ENCODE measurements around the gene TSFM. TPM values are rescaled to one million over a fixed set of nuclear protein-coding genes. Genes with fewer than 3 reads are reported as not detected.

TSFM gene
- total and polyA plus RNA-seq, 11 donors, result 37.6 to 80.8 (median 45.4) TPM

DNA sequence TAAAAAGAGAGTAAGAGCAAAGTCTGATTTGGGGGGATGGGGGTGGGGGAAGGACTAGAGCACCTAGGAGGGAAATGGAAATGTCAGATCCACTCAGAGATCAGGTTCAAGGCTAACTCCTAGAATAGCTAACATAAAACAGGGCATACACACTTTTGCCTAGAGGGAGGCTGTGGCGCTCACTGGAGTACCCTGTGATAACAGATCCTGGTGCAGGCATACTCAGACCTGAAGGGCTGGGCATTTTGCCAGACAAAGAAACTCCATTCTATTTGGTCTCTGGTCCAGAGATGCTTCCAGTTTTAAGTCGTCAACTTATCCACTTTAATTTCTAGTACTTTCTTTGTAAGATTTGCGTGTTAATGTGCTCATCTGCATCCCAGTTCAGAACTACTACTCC, 58.1 kb downstream of the TSFM start:
- Histone ChIP-seq H3K36me3 (peaks cover 0 to 6% (median 0%) of the 10 kb centered on the region in 9 donors), H3K4me3 (peak overlapping the region in 5 of 12 donors; percentile 5 to 96 (median 7)), H3K27me3 (no peaks in the 10 kb centered on the region), H3K9me3 (no peaks in the 10 kb centered on the region), H3K4me1 (peaks cover 58 to 90% (median 88%) of the 10 kb centered on the region in 12 donors), H3K27ac (peak overlapping the region in 11 of 12 donors; percentile 51 to 100 (median 79))
- peak; percentile 12 to 33 (median 24) for ATAC-seq
- DNase-seq, result peak in 4 of 5 donors; percentile 48 to 66 (median 62)
- 11 to 16% (median 14%) methylated on average over 3 of the region's 3 CpGs for WGBS, 4 donors
- TF ChIP-seq POLR2A (IDR thresholded peaks at IDR 0.05), result no peak
- TF ChIP-seq, protein P1, sequence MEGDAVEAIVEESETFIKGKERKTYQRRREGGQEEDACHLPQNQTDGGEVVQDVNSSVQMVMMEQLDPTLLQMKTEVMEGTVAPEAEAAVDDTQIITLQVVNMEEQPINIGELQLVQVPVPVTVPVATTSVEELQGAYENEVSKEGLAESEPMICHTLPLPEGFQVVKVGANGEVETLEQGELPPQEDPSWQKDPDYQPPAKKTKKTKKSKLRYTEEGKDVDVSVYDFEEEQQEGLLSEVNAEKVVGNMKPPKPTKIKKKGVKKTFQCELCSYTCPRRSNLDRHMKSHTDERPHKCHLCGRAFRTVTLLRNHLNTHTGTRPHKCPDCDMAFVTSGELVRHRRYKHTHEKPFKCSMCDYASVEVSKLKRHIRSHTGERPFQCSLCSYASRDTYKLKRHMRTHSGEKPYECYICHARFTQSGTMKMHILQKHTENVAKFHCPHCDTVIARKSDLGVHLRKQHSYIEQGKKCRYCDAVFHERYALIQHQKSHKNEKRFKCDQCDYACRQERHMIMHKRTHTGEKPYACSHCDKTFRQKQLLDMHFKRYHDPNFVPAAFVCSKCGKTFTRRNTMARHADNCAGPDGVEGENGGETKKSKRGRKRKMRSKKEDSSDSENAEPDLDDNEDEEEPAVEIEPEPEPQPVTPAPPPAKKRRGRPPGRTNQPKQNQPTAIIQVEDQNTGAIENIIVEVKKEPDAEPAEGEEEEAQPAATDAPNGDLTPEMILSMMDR (IDR thresholded peaks at IDR 0.05), result no peak
- intact Hi-C loops (cut with DNase I), result no loop called here

DNA sequence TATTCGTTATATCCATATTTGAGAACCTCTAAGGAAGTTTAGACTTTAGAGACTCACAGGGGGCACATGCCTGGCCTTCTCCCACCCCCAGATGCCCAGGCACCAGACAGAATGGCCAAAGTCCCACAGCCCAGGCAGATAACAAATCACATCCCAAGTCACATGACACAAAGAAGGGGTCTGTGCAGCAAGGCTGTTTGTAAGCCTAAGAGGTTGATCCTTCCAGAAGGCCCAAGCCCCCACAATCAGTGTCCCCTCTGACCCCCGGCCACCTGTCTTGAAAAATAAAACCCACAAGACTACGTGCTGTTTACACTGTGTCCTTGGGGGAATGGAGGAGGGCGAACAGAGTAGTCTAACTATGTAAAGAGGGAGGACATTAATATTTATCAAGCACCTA, 58.9 kb downstream of the TSFM start:
- no peak for ATAC-seq

DNA sequence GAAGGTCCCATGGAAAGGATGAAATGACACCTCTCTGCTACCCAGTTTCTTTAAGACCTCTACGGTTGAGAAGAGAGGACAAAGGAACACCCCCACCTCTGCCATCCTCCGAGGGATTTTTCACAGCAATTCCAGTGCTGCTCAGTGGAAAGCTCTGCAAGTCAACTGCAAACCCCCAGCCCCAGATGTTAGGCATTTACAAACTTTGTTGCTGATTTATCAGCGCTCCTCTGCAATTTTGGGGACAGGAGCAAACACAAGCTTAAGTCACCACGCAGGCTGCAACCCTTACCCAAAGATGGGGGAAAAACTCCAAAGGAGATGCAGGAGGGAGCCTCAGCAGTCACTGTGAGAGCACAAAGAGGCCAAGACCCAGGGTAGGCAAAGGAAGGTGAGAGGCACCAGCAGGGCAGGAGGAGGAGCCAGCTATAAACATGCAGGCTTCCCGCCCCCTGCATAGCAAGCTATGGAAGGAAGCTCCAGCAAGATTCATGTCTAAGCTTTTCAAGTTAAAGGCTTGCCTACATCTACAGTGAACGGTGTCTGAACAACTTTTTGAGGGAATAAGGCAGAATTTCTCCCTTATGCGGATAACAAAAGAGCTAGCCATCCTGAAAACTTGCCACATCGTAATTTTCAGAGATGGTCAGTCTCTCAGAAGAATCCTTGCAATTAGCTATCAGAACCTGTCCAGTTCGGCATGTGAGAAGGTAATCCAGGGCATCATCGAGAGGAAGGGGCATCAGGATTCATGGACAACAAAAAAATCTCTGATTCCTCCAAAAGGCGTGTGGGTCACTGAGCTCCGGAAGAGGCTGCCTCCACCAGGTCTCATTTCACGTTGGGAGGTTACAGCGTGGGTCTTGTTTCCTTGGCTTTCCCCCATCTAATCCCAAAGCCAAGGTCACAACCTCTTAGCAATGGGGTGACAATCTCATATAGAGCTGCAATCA, 60.0 kb downstream of the TSFM start:
- H3K27me3 ChIP-seq, result no peaks in the 10 kb centered on the region
- H3K4me1 ChIP-seq, result peaks cover 44 to 77% (median 72%) of the 10 kb centered on the region in 12 donors
- H3K27ac ChIP-seq, result peak overlapping the region in 11 of 12 donors; percentile 7 to 100 (median 99)
- peak overlapping the region in 9 of 12 donors; percentile 72 to 100 (median 96) for H3K4me3 ChIP-seq
- intact Hi-C loops (cut with DNase I), result no loop called here
- ATAC-seq (no peak), DNase-seq (no peak)
- H3K9me3 ChIP-seq, result no peaks in the 10 kb centered on the region
- no peak for TF ChIP-seq POLR2A (IDR thresholded peaks at IDR 0.05)
- TF ChIP-seq, protein P1 (IDR thresholded peaks at IDR 0.05), result no peak
- peaks cover 0 to 6% (median 0%) of the 10 kb centered on the region in 9 donors for H3K36me3 ChIP-seq
- WGBS, 4 donors, result 22 to 28% (median 24%) methylated on average over 14 of the region's 14 CpGs

More for the DNA sequence above, 58.9 kb downstream of the TSFM start:
- Histone ChIP-seq H3K36me3 (peaks cover 0 to 6% (median 0%) of the 10 kb centered on the region in 9 donors), H3K27ac (peak overlapping the region in 11 of 12 donors; percentile 51 to 100 (median 70)), H3K9me3 (no peaks in the 10 kb centered on the region), H3K4me1 (peaks cover 51 to 83% (median 81%) of the 10 kb centered on the region in 12 donors), H3K27me3 (no peaks in the 10 kb centered on the region), H3K4me3 (peak overlapping the region in 7 of 12 donors; percentile 5 to 96 (median 8))
- intact Hi-C loops (cut with DNase I), result no loop called here
- DNase-seq, result no peak
- no peak for TF ChIP-seq POLR2A (IDR thresholded peaks at IDR 0.05)
- TF ChIP-seq, protein P1 (IDR thresholded peaks at IDR 0.05), result no peak
- 29 to 36% (median 31%) methylated on average over 4 of the region's 4 CpGs for WGBS, 4 donors
